Jurkat, Clone E6-1 (cell line): ENCODE results near the gene GTF2F2.

Source experiments
- DNase-seq: peaks from one replicate; pipeline ENCODE4 v3.0.0-alpha.2; 2011; ENCODE audit warnings: low read depth, low spot score
- H3K4me3 ChIP-seq: 2 replicates; pipeline ENCODE4 v1.5.1; 2011; ENCODE audit warnings: mild to moderate bottlenecking, low read length, control low read depth, moderate library complexity

The GTF2F2 gene

DNA sequence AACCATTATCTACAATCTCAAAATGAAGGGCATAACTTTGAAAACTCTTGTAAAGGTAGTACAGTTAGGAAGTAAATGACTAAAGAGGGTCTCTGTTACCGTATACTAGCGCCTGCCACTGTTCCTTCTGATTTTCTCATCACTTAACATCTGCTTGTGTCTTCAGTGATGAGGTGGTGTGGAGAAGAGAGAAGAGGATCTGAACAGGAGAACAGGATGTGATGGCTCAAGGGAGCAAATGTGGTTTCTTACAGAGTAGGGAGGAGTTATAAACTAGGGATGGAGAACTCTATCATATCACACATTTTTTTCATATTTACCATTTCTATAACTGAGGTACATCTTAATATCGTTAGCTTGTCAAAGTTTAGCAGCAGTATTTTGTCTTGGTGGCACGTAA is 79.4 kb downstream of the GTF2F2 start:
- DNase-seq: no peak
- H3K4me3 ChIP-seq: no peak overlapping the region

DNA sequence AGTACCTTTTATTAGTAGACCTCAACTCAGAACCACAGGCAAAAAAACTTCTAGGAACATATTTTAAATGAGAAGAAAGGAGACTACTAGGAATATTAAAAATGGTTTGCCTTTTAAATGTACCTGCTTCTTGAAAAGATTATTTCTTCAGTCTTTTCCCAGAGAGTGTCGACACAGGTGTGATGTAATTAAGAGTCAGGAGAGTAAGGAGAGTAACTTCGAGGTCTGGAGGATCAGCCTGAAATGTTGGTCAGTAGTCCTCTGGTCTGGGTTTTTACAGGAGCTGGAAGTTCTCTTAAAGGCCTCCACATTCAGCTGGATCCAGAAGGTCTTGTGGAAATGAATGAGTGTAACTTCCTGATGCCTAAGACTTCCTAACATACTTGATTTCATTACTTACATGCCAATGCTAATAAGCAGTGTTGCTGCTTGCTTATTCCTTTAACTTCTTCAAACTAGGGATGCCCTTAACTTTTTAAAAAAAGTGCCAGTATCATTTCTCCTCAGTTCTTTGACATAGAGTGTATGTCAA is 80.5 kb downstream of the GTF2F2 start, which contains the start of gene KCTD4:
Gene KCTD4 (minus strand): TSS at position 345 of the 532 bp plus-strand sequence. CDS start 6,478 bp downstream, outside the sequence.
- no peak within 1 kb of the TSS for H3K4me3 ChIP-seq
- no peak for DNase-seq

DNA sequence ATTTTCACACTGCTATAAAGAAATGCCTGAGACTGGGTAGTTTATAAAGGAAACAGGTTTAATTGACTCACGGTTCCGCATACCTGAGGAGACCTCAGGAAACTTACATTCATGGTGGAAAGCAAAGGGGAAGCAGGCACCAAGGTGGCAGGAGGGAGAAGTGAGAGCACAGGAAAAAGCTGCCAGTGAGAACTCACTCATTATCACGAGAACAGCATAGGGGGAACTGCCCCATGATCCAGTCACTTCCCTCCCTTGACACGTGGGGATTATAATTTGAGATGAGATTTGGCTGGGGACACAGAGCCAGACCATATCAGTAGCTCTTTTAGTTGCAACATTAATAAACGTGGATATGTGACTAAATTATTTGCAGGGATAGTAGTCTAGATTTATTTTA is 84.8 kb downstream of the GTF2F2 start:
- no peak for DNase-seq
- H3K4me3 ChIP-seq: no peak overlapping the region

DNA sequence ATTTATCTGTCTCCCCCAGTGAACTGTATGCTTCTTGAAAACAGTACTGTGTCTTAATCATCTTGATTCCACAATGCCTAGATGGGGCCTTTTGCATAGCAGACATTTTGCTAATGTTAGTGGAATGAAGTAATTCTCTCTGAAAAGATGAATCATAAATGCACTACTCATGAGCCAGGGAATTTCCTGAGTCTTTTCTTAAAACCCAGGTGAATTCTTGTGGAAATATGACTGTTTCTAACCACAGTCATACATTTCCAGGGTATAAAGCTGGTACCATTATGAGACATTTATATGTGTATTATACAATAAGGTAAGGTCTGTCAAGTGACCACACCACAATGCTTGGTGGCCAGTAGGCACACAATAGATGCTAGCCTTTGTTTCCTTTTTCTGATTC is 86.0 kb downstream of the GTF2F2 start:
- DNase-seq: no peak
- no peak overlapping the region for H3K4me3 ChIP-seq

DNA sequence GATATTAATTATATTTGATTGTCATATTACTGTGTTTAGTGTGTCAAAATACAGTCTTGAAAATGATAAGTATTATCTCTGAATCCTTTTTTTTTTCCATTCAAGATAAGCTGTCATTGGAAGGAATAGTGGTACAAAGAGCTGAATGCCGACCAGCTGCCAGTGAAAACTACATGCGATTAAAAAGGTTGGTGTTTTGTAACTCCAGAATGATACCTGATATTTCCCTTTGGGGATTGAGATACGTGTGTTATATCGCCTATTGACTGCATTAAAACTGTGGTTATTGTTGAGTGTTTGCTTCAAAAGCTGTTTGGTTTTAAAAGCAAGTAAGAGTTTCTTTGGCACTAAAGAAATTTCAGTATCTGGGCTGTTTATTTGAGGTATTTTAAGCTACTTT is 87.0 kb downstream of the GTF2F2 start:
- DNase-seq: no peak
- H3K4me3 ChIP-seq: no peak overlapping the region

DNA sequence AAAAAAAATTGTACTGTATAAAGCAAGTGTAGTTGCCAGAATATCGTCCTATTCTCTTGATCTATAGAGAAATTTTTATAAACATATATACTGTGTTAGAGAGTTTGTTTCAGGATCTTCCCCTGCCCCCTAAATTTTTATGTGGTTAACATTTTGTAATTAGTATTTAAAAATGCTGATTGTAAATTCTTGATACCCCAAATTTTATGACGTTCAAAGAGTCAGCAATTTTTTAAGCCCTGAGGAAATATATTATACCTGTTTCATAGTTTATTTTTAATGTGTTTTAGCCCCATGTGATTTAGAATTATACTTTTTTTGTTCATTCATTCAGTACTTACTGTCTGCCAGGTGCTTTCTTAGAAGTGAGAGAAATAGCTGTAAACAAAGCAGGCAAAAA is 87.8 kb downstream of the GTF2F2 start:
- DNase-seq: no peak
- H3K4me3 ChIP-seq: no peak overlapping the region

DNA sequence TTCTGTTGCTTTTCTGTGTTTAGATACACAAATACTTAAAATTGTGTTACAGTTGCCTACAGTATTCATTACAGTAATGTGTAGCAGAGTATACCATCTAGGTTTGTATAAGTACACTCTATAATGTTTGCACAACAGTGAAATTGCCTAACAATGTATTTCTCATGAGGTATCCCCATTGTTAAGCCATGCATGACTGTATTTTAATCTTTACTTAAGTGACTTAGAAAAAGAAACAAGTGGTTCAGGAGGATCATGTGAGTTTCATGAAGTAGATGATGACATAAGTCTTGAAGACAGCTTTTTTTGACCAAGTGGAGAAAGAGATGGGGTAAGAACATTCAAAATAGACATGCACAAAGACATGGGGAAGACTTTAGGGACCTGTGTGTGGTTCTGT is 88.9 kb downstream of the GTF2F2 start:
- DNase-seq: no peak
- no peak overlapping the region for H3K4me3 ChIP-seq

DNA sequence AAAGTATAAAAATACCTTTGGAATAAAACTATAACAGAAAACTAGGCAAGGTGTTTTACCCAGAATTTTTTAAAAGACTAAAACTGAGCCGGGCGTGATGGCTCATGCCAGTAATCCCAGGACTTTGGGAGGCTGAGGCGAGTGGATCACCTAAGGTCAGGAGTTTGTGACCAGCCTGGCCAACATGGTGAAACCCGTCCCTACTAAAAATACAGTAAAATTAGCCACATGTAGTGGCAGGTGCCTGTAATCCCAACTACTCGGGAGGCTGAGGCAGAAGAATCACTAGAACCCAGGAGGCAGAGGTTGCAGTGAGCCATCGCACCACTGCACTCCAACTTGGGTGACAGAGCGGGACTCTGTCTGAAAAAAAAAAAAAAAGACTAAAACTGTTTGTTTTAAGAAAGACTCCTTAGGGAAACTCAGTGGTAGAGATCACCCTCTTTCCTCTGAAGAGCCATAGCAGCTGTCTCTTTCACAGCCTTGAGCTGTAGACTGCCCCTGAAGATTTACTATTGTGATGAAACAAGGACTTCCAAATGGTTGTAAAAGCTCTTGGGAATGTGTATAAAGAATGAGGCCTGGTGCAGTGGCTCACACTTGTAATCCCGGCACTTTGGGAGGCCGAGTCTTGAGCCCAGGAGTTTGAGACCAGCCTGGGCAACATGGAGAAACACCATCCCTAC is 95.2 kb downstream of the GTF2F2 start:
- DNase-seq: no peak
- H3K4me3 ChIP-seq: no peak overlapping the region

DNA sequence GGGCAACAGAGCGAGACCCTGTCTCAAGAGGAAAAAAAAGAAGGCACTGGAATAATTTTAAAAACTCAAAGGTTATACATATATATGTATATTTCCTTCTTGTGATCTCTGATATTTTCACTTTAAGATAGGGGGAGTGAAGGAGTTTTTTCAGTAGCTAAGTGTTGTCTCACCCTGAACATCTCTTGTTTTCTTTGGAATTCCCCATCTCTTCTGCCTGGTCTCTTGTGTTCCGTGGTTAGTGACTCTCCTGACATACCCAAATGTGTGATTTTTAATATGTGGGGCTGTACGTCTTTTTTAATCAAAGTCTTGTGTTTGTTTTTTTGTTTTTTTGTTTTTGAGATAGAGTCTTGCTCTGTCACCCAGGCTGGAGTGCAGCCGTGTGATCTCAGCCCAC is 95.9 kb downstream of the GTF2F2 start:
- no peak for DNase-seq
- H3K4me3 ChIP-seq: no peak overlapping the region

DNA sequence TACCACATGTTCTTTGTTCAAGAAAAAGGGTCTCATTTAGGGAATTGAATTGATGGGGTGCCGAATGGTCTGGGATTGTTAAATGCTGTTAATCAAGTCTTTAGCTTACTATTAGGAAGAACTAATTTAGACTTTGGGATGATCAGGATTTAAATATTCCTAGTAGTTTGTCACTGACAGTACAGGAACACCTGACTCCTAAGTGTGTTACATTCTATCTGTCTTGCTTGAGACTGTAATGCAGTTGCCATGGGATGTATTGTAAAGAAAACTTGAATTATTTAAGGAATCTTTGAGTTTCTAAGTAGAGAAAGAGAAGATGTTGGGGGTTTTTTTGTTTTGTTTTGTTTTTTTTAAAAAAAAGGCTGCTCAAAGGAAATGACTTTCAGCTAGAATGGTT is 98.4 kb downstream of the GTF2F2 start:
- no peak for DNase-seq
- H3K4me3 ChIP-seq: no peak overlapping the region

DNA sequence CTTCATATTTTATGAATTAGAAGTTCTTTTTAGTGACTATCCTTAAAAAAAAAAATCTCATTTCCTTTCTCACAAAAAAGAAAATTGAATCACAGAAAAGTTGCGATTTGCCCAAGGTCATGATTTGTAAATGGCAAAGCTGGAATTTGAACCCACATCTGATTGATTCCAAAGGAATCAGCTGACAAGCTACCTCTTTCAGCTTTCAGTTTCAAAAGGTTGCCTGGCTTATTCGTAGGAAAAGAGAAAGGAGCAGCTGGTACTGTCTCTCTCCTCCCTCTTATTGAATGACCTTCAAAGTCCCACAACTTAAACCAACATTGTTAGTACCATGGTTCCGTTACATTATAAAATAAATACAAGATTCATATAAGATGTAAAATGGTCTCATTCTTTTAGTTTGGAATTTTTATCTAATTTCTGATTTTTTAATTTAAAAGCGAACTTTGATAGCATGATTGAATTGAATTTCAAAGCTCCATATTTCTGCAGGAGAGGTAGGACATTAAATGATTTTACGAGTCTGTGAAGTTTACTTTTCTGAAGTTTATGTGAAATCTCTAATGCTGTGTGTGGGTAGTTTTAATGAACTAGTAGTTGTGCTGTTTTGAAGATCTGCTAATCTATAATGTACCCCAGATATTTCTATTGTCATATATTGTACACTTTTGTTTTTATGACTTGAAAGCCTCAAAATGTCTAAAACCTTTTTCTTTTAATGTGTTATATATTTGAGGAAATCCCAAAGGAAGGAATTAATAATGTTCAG is 99.0 kb downstream of the GTF2F2 start:
- H3K4me3 ChIP-seq: no peak overlapping the region
- no peak for DNase-seq

DNA sequence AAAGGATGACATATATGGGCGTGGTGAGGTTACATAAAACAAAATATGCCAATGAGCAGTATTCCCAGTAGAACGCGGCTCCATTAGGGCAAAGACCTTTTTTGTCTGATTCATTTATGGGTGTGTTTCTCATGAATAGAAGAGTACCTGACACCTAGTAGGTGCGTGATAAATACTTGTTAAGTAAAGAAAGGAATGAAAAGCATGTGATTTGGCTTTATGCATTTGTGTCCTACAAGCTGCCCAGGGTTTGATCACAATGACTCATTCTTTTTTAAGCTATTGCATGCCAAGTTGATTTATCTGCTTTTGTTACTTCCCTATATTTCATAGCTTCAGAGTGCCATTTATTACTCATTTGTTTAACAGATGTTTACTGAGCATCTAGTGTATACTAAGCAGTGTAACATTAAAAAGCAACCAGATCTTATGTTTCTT is 99.6 kb downstream of the GTF2F2 start:
- H3K4me3 ChIP-seq: no peak overlapping the region
- no peak for DNase-seq

DNA sequence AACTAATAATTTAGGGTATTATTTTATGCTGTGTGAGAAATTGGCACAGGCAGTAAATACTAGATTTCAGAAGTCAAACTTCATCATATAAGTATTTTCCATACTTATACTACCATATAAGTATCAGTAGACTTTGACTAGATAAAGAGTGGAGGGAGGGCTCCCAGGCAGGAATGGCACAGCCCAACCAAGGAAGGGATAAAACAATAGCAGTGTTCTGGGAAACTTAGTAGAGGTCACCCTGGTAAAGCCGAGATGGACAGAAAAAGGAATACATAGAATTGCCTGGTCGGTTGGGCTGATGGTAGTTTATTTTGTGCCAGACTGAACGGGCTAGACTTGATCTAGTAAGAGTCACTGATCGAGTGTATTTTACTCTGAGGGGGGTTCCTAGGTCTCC is 100.1 kb downstream of the GTF2F2 start:
- no peak overlapping the region for H3K4me3 ChIP-seq
- DNase-seq: no peak

DNA sequence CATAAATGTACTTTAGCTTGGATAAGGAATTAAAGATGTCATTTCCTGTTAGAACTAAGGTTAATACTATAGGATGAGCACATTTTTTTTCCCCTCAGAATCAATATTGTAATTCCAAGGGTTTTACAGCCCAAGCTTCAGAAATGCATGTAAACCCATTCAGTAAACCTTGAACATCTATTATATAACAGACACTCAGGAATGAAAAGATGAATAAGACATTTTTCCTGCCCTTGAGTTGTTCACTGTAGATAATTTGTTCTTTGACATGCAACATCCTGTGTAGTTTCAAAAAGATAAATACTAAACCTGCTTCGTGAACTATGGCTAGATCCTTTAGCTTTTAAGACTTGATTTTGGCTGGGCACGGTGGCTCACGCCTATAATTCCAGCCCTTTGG is 102.2 kb downstream of the GTF2F2 start:
- no peak for DNase-seq
- no peak overlapping the region for H3K4me3 ChIP-seq

DNA sequence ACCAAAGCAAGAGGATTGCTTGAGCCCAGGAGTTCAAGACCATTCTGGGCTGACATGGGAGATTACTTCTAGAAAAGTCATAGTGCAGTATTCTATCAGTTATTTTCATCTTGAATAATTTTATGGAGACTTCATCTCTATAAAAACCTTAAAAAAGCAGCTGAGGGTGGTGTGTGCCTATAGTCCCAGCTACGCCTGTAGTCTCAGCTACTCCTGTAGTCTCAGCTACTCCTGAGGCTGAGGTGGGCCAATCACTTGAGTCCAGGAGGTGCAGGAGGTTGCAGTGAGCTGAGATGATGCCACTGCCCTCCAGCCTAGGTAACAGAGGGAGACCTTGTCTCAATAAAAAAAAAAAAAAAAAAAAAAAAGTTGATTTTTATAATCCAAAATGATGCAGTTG is 102.6 kb downstream of the GTF2F2 start:
- DNase-seq: no peak

DNA sequence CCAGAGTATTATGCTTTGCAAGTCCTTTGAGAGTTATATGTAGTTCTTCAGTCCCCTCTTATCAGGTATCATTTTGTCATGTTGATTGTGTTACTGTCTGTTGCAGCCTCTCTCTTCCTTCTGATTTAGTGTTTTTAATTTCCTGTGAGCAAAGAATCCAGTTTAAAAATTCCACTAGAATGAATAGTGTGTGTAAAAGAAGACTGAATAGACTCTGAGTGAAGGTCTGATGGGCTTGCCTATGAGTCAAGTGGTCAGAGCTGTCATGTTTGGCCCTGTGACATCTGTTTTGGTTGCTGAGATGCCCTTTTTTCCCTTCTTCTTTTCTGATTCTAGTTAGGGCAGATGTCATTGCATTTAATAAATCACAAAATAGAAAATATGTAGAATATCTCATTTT is 103.9 kb downstream of the GTF2F2 start:
- H3K4me3 ChIP-seq: no peak overlapping the region
- no peak for DNase-seq

More for the DNA sequence above, 102.6 kb downstream of the GTF2F2 start:
- H3K4me3 ChIP-seq: no peak overlapping the region

DNA sequence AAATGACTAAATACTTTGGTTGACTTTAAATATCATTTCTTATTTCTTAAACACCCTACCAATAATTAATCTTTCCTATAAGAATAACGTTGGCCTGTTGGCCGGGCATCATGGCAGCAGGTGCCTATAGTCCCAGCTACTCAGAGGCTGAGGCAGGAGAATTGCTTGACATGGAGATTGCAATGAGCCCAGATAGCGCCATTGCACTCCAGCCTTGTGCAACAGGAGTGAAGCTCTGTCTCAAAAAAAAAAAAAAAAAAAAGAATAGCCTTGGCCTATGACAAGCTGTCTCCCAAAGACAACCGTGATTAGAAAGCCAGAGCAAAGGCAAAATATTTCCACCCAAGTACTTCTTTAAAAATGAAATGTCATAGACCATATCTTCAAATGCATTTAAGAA is 105.1 kb downstream of the GTF2F2 start:
- no peak overlapping the region for H3K4me3 ChIP-seq
- DNase-seq: no peak

DNA sequence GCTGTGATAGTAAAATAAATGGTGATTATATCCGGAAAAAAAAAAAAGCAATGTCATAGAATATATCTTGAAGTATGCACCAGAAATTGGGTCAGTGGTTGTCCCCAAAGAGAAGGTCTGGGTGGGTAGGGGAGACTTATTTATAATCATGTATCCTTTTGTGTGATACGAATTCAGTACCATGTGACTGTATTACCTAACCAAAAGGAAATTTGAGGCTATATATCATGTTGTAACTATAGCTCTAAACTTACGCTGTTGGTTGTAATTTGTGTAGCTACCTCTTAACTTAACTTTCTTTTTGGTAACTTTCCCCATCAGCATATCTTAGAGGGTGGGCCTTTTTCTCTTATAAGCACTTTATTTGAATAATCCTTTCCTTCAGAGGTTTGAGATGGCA is 105.7 kb downstream of the GTF2F2 start:
- DNase-seq: no peak
- H3K4me3 ChIP-seq: no peak overlapping the region

DNA sequence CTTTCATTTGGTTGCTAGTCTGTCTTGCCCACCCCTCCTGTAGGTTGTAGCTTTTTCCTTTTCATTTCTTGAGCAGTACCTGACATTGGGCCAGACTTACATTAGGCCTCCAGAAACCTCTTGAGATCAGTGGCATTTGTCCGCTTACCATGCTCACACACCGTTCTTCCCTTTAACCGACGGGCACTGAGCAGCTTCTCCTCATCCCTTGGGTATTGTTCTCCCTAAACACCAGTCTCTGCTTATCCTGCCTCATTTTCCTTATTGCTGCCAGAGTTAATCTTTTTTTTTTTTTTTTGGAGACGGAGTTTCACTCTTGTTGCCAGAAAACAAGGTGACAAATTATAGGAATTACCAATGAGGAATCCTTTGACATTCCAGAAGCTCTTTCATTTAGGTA is 107.7 kb downstream of the GTF2F2 start:
- no peak for DNase-seq
- H3K4me3 ChIP-seq: no peak overlapping the region

DNA sequence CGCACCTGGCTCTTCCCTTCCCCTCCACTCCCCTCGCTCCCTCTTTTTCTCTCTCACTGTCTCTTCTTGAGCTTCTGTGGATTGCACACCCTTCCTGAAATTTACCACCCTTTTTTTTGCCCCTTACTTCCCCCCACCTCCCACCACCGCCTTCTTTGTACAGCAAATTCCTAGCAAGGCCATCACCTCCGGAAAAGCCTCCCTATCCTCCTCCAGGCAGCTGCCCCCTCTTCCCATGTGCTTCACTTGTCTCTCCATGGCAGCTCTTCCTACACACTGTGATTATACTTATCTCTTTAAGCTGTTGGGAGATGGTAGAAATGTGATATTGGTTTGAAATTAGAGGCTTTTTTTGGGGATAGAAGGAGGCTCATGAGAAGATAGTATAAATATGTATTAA is 108.9 kb downstream of the GTF2F2 start:
- no peak for DNase-seq
- H3K4me3 ChIP-seq: no peak overlapping the region

DNA sequence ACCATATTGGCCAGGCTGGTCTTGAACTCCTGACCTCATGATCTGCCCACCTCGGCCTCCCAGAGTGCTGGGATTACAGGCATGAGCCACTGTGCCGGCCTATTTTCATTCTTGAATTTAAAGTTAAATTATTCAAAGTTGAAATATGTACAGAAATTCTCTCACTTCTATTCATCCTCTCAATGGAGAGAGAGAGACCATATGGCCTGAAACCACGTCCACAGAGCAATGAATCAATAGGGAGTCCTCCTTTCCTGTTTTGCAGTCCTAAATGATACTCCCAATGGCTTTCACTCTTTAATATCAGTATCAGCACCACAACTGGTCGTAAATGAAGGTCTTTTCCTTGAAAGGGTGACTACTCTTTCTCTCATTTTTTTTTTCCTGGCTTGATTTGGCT is 111.0 kb downstream of the GTF2F2 start:
- DNase-seq: no peak
- no peak overlapping the region for H3K4me3 ChIP-seq
